GM21825 (cell line): ENCODE measurements around the gene GSPT1.
"Not testable (repeated sequence)": the region's sequence is repeated elsewhere in the genome, so short reads cannot be mapped to it uniquely, and the experiment has no call there.

Source experiments
- ATAC-seq: cut with Tn5 transposase; IDR thresholded peaks from one replicate; pipeline ENCODE4 v1.9.1; 2021; ENCODE audit warnings: mild to moderate bottlenecking, moderate library complexity; ENCODE audit not compliant: unreplicated experiment

Gene GSPT1

DNA sequence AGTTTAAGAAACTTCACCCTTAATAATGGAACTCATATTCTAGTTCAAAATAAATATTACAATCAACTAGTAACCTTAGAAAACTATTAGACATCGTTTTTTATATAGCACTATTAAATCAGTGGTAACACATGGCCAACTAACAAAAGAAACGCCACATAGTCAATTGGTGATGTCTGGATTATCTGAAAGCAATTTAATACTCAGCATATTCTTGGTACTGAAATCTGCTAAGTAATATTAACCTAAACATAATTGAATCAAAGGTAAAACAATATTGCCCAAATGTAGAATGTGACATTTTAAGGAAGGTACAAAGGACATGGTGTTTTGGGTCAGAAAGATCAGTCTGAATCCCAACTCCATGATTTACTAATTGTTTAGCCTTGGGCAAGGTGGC is 53.3 kb downstream of the GSPT1 start:
- no peak for ATAC-seq

DNA sequence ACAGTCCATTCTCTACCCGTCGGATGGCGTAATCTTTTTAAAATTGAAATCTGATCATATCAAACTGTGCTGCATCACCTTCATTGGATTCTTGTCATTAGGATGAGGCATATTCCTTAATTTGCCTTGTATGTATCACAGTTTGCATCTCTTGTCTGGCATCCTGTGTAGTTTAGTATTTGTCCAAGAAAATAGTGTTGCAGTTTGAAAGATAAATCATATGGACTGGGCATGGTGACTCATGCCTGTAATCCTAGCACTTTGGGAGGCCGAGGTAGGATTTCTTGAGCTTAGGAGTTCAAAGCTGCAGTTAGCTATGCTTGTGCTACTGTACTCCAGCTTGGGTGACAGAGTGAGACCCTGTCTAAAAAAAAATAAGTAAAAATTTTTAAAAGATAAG is 58.6 kb downstream of the GSPT1 start:
- ATAC-seq, result no peak

DNA sequence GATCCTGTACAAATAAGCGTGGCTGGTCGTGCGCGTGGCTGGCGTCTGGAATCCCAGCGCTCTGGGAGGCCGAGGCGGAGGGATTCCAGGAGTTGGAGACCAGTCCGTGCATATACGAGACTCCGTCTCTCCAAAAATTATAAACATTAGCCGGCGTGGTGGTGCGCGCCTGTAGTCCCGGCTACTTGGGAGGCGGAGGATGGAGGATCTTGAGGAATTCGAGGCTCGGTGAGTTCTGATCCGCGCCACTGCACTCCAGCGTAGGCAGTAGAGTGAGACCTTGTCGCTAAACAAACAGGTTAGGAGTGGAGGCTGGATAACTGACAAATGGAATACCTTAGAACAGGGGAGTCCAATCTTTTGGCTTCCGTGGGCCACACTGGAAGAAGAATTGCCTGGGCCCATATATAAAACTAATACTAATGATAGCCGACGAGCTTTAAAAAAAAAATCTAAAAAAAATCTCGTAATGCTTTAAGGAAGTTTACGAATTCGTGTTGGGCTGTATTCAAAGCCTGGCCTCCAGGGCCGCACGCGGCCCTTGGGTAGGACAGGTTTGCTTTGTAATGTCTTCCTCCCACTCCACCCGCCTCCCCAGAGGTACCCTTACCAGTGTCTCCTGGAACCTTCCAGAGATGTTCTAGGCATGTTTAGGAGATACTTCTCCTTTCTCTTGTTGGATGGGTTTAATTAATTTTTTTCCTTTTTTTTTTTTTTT is 63.5 kb downstream of the GSPT1 start:
- ATAC-seq, result no peak

DNA sequence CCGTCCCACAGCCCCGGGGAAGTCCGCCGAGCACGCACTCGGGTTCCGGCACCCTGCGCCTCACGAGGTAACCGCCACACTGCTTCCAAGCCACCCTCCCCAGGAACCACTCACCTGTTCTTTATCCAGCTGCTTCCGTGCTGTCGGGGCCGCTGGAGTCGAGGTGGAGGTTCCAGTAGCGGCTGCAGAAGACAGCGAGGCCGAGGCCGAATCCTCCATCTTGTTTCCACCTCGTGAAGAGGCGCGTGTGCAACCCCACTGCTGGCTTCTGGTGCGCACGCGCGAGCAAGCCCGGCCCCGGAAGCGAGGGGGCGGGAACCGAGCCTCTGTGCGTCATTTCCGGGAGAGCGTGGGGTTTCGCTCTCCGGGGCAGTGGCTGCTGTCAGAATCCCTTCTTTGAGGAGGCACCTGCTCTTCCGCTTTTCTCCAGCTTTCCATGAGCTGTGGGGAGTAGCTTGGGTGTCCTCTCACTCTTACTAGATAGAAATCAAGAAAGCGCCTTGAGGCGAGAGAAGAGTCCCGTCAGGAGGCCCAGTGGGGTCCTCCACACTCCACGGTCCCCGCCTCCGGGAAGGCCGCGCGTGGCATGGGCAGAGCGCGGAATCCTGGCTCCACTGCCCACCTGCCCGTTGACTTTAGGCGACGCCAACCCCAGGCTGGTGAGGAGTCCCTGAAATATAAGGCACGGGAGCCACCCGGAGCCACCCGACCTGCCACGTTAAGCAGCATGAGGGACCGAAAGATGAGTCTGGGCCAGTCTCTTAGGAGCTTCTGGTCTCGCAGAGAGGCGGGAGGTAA is 64.3 kb downstream of the GSPT1 start, which contains the start of gene RSL1D1:
TSS of gene RSL1D1 (minus strand) at position 249 of the 798 bp plus-strand sequence. CDS start at position 219, 30 bp downstream.
- ATAC-seq, result peak; percentile 71

DNA sequence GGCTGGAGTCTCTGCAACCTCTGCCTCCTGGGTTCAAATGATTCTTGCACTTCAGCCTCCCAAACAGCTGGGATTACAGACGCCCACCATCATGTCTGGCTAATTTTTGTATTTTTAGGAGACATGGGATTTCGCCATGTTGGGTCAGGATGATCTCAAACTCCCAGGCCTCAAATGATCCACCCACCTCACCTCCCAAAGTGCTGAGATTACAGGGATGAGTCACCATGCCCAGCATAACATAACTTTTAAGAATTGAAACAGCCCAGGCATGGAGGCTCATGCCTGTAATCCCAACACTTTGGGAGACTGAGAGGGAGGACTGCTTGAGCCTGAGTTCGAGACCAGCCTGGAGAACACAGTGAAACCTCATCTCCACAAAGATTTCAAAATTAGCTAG is 66.9 kb downstream of the GSPT1 start:
- no peak for ATAC-seq

DNA sequence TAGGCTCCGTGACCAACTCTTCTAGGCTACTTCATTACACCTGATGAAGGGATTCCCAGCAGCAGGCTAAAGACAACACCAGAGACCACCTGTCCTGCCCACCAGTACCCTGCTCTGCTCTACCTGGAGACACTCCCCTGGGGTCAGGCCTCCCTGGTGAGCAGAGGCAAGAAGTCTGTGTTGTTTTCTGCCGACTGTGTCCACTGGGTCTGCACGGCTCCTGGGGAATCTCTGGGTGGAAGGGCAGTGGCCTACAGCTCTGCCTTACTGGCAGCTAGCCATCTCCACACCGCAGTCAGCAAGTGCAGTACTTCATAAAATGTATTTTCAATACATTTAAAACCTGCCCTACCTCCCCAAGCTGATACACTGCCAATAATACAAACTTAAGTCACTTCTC is 71.3 kb downstream of the GSPT1 start:
- no peak for ATAC-seq

DNA sequence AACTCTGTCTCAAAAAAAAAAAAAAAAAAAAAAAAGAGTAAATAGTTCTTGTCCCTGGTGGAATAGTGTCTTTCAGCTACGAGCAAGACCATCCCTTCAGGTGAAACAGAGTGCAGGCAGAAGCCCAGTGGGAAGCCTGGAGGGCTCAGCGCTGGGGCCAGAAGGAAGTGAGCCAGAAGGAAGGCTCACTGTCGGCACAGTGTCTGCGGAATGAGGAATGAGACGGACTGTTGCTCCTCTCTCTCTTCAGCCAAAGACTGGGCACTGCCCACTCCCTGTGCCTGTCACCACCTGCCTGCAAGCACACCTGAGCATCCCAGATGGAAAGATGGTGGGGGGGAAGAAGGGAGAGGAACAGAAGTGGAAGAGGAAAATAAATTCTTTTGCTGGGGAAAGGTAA is 71.9 kb downstream of the GSPT1 start:
- ATAC-seq, result no peak

DNA sequence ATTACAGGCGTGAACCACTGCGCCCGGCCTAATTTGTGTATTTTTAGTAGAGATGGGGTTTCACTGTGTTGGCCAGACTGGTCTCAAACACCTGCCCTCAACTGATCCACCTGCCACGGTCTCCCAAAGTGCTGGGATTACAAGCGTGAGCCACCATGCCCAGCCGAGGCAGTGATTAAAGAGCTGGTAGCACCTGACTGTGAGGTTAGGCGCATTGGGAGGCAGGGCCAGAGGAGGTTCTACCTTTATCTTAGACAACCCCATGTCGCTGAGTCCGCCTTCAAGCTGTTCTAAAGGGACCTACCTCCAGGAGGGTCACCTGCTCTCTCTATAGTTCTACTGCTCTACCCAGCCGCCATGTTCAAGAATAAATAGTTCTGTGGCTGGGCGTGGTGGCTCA is 72.5 kb downstream of the GSPT1 start:
- ATAC-seq, result no peak

DNA sequence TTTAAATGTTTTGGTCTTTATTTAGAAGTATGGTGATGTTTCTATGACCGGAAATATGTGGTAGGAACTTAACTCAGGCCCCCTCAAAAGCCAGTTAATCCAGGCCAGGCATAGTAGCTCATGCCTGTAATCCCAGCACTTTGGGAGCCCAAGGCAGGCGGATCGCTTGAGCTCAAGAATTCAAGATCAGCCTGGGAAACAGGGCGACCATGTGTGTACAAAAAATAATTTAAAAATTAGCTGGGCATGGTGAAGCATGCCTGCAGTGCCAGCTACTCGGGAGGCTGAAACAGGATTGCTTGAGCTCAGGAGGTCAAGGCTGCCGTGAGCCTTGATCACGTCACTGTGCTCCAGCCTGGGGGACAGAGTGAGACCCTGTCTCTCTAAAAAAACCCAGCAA is 74.7 kb downstream of the GSPT1 start:
- no peak for ATAC-seq

DNA sequence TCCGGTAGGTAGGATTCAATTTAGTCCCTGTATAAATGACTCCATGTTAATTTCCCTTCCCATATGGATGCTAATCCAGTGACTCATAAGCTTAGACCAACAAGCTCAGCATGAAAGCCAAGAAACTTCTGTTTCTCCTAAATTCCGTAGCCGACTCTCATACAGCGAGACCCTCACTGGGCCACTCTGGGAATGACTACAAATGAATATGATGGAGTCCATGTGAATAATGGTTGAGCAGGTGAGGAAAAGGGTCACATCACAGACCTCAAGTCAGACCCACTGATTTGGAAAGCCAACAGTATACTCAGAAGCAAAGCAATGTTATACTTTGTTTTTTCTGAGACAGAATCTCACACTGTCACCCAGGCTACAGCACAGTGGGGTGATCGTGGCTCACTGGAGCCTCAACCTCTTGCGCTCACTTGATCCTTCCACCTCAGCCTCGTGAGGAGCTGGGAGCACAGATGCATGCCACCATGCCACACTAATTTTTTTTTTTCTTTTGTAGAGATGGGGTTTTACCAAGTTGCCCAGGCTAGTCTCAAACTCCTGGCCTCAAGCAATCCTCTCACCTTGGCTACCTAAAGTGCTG is 79.0 kb downstream of the GSPT1 start:
- no peak for ATAC-seq

DNA sequence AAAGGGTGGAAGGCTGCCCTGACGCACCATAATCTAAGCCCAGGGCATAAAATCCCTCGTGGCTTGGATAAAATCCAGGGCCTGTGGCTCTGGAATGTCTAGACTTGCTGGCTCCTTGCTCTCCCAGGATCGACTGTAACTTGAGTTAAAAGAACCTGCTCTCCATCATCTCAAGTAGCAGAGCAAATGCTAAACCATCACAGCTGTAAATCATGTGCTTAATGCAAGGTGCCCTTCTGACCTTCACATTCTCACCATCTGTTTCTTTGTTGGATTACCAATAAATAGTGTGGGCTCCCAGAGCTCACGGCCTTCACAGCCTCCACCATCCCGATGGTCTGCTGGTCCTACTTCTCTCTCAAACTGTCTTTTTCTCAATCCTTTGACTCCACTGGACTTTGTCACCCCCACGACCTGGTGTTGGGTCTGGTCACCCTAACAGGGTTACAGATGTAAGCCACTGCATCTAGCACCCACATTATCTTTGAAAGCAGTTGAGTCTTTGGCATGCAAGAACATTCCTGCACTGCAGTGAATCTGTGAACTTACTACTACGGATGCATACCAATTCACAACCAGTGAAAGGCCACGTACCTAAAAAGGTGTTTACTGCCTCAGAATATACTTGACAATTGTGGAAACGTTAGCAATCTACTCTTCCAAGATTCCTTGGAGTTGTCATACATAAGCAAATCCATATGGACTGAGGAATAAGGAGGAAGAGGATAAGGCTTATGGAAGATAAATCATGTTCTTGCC is 79.7 kb downstream of the GSPT1 start:
- no peak for ATAC-seq

DNA sequence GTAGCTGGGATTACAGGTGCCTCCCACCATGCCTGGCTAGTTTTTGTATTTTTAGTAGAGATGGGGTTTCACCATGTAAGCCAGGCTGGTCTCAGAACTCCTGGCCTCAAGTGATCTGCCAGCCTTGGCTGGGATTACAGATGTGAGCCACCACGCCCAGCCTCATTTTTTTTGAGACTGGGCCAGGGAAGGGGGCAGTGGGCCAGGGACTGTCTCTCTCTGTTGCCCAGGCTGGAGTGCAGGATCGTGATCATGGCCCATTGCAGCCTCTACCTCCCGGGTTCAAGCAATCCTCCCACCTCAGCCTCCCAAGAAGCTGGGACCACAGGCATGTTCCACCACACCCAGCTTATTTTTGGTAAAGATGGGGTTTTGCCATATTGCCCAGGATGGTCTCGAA is 80.4 kb downstream of the GSPT1 start:
- ATAC-seq, result no peak

DNA sequence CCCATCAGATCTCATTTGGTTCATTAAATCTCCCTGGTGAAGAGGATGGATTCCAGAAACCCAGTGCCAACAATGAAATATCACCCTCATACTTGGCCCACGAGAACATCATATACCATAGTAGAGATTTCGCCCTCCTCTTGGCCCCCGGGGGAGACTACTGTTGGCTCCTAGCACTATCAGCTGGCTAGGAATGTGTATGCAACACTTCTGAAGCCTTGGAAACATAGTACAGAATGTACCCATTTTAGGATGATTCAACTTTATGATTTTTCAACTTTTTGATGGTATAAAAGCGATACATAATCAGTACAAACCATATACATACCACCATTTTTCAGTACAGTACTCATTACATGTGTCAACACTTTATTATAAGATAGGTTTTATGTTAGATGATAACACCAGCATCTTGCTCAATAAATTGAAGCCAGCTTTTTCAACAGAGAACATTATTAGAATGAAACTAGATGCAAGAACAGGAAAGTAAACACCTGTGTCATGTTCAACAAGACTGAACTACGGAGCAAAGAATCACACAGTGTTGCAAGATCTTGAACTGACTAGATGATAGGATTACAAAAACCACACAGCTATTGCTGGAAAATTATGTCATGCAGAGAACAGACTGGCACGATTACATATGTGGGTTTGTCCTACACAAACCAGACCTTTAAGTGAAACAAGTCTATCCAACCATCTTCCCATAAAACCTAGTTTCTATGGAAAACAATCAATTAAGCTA is 81.6 kb downstream of the GSPT1 start:
- no peak for ATAC-seq

DNA sequence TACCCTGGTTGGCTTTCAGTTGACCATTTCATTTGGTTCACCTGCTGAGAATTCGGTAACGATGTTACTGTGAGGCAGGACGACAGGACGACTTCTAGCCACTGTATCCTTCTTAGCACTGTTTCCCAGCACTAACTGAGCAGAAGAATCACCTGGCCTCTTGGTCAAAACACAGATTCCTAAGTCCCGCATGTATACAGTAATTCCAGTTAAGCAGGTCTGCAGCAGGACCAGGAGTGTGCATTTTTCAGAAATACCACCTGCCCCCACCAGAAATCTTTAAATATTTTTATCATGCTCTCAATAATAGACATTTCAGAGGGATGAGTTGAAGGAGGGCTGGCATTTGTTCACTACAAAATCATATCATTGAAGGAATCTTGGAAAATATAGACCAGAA is 87.1 kb downstream of the GSPT1 start:
- ATAC-seq, result no peak

DNA sequence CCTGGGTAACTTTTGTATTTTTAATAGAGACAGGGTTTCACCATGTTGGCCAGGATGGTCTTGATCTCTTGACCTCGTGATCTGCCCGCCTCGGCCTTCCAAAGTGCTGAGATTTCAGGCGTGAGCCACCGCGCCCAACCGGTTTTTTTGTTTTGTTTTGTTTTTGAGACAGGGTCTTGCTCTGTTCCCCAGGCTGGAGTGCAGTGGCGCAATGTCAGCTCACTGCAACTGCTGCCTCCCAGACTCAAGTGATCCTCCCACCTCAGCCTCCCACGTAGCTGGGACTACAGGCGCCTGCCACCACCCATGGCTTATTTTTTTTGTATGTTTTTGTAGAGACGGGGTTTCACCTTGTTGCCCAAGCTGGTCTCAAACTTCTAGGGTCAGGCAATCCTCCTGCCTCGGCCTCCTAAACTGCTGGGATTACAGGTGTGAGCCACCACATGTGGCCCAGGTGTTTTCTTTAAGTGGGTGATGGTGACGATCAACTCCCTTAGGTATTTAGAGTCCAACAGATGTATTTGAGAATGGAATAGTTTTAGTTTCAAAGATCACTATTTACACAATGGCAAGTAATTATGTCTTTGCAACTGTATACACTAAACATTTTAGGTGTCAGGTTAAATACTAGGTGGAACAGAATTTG is 90.1 kb downstream of the GSPT1 start:
- not testable (repeated sequence) for ATAC-seq

DNA sequence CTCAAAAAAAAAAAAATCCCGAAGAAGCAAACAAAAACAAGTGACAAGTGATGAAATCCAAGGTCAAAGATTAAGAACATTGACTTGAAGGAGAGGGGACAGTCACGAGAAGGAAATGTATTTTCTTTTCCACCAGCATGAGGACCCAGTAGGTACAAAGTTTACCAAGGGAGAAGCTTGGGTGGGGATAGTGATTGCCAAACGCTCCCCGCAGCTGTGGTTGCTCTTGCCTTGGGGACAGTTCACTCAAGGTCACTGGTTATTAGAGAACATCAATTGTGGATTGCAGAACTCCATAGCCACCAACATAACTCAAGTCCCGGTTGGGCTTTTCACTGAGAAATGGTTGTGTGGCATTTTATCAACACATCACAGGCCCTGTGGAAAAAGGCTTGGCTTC is 91.4 kb downstream of the GSPT1 start:
- ATAC-seq, result no peak

DNA sequence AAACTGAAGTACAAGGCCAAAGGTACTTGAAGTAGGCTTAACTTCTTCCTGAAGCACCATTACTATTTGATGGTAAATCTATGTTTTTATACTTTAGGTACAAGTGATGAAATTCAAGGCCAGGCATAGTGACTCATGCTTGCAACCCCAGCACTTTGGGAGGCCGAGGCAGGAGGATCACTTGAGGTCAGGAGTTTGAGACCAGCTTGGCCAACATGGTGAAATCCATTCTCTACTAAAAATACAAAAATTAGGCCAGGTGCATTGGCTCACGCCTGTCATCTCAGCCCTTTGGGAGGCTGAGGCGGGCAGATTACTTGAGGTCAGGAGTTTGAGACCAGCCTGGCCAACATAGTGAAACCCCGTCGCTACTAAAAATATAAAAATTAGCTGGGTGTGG is 92.1 kb downstream of the GSPT1 start:
- not testable (repeated sequence) for ATAC-seq

DNA sequence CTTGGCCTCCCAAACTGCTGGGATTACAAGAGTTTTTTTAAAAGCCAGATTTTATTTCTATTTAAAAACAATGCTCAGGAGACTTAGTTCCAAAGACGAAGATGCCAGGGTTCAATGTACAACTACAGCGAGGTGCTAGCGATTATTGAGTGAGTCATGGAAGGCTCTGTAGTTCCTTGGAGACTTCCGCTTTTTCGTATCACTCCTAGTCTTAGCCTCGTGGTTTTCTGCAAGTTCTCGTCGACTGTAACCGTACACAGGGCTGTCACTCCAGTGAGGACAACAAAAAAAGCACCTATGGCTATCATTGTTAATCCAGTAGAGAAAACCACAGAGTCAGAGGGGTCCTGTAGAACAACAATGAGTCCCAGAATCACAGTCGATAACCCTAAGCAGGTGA is 96.0 kb downstream of the GSPT1 start:
- no peak for ATAC-seq

DNA sequence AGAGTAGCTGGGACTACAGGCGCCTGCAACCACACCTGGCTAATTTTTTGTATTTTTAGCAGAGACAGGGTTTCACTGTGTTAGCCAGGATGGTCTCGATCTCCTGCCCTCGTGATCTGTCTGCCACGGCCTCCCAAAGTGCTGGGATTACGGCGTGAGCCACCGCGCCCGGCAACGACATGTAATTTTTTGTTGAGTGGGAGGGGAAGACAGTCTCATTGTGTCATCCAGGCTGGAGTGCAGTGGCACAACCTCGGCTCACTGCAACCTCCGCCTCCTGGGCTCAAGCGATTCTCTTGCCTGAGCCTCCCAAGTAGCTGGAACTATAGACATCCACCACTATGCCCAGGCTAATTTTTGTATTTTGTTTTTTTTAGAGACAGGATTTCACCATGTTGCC is 96.8 kb downstream of the GSPT1 start:
- ATAC-seq, result not testable (repeated sequence)
